Esophagus squamous epithelium (tissue), 5 donors: ENCODE measurements around the gene FERMT1. TPM values are rescaled to one million over a fixed set of nuclear protein-coding genes. Genes with fewer than 3 reads are reported as not detected.
A peak's percentile ranks its signal among the peaks of the same experiment; 100 is the strongest.

Experiments
- DNase-seq: peaks from one replicate; lab custom pipeline; 2025; lab: John Stamatoyannopoulos, UW
- H3K27ac ChIP-seq, 4 donors: fragments of 200-600 bp; sonication (generic); one replicate each; pipeline ENCODE4 v1.5.1; 2016 to 2019; ENCODE audit warnings: mild to moderate bottlenecking in 1 of 4
- H3K27me3 ChIP-seq, 4 donors: fragments of 200-600 bp; sonication (generic); 1 replicate in 3 of 4; 2 replicates in 1 of 4; pipeline versions ENCODE4 v1.5.1 to v1.6.0; 2017 to 2021; ENCODE audit warnings: antibody characterized with exemption in 1 of 4
- H3K36me3 ChIP-seq, 3 donors: fragments of 200-600 bp; sonication (generic); one replicate each; pipeline ENCODE4 v1.5.1; 2016 to 2019
- H3K4me1 ChIP-seq, 3 donors: fragments of 200-600 bp; sonication (generic); one replicate each; pipeline ENCODE4 v1.5.1; 2017 to 2019
- H3K4me3 ChIP-seq, 4 donors: fragments of 200-600 bp; sonication (generic); 1 replicate in 3 of 4; 2 replicates in 1 of 4; pipeline ENCODE4 v1.5.1; 2016 to 2019; ENCODE audit warnings: mild to moderate bottlenecking in 2 of 4, moderate library complexity in 1 of 4
- H3K9me3 ChIP-seq, 3 donors: fragments of 200-600 bp; sonication (generic); one replicate each; pipeline ENCODE4 v1.5.1; 2016 to 2019
- POLR2A ChIP-seq, 4 donors: fragments of 450-650 bp; IDR thresholded peaks; one replicate each; pipeline ENCODE4 v1.6.1; 2017; ENCODE audit warnings: antibody characterized with exemption in 4 of 4, mild to moderate bottlenecking in 4 of 4, moderate library complexity in 3 of 4
- WGBS, 2 donors: methylation state at CpG; one replicate each; pipeline ENCODE4 v1.1.5; 2018; 5-methylcytosine and 5-hydroxymethylcytosine counted together
- intact Hi-C: fragments of 100-400 bp; cut with DNase I; formaldehyde crosslinking; loops from one replicate; pipeline ENCODE4 v1.15.0; 2022
- total RNA-seq, 4 donors: library from RNA; depleted of rRNA; stranded (reverse); fragments of >200 nt; gene quantifications; one replicate each; pipeline ENCODE4 v1.1.0, GENCODE V29; 2016
- TF ChIP-seq, protein P1 (sequence below), 6 experiments: fragments of 450-650 bp in 4 of 6; fragments of 200-600 bp in 2 of 6; sonication (generic) in 2 of 6; IDR thresholded peaks; one replicate each; pipeline ENCODE4 v1.5.1; 2016 to 2019; ENCODE audit warnings: antibody characterized with exemption in 6 of 6, mild to moderate bottlenecking in 4 of 6, moderate library complexity in 4 of 6
- donor health status: DM: yes; HTN: yes; CAD: no.

The FERMT1 gene
- total RNA-seq, 4 donors from 2014 or later = 19.3 to 53.5 (median 25.8) TPM

DNA sequence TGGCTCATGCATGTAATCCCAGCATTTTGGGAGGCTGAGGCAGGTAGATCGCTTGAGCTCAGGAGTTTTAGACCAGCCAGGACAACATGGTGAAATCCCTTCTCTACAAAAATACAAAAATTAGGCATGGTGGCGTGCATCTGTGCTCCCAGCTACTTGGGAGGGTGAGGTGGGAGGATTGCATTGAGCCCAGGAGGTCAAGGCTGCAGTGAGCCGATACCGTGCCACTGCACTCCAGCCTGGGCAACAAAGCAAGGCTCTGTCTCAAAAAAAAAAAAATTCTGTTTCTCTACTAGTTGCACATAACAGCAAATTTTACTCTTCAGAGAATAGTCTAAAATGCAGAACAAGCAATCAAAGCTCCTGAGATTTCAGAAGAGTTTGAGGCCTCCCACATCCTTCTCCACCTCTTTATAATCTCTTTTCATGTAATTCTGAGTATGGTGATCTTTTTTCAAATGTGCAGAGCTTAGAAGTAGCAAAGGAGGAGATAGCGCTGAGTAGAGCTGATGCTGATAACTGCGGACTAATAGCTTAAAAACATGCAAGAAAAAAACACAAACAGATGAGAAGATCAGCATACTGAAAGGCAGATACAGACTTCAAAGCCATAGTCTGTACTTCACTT is 92.3 kb downstream of the FERMT1 start:
- H3K4me1 ChIP-seq = peaks cover 0 to 12% (median 5%) of the 10 kb centered on the region in 3 donors
- H3K4me3 ChIP-seq = no peak overlapping the region
- peak overlapping the region in 1 of 4 donors; percentile 5 for H3K27ac ChIP-seq
- intact Hi-C loops = no loop called here
- WGBS, 2 donors = 86 to 88% methylated on average over 6 of the region's 6 CpGs
- no peaks in the 10 kb centered on the region for H3K9me3 ChIP-seq
- H3K27me3 ChIP-seq = no peaks in the 10 kb centered on the region
- TF ChIP-seq, protein P1, sequence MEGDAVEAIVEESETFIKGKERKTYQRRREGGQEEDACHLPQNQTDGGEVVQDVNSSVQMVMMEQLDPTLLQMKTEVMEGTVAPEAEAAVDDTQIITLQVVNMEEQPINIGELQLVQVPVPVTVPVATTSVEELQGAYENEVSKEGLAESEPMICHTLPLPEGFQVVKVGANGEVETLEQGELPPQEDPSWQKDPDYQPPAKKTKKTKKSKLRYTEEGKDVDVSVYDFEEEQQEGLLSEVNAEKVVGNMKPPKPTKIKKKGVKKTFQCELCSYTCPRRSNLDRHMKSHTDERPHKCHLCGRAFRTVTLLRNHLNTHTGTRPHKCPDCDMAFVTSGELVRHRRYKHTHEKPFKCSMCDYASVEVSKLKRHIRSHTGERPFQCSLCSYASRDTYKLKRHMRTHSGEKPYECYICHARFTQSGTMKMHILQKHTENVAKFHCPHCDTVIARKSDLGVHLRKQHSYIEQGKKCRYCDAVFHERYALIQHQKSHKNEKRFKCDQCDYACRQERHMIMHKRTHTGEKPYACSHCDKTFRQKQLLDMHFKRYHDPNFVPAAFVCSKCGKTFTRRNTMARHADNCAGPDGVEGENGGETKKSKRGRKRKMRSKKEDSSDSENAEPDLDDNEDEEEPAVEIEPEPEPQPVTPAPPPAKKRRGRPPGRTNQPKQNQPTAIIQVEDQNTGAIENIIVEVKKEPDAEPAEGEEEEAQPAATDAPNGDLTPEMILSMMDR (IDR thresholded peaks at IDR 0.05) = no peak
- no peak for TF ChIP-seq POLR2A (IDR thresholded peaks at IDR 0.05)
- H3K36me3 ChIP-seq = peaks cover 0 to 71% (median 5%) of the 10 kb centered on the region in 3 donors
- no peak for DNase-seq

DNA sequence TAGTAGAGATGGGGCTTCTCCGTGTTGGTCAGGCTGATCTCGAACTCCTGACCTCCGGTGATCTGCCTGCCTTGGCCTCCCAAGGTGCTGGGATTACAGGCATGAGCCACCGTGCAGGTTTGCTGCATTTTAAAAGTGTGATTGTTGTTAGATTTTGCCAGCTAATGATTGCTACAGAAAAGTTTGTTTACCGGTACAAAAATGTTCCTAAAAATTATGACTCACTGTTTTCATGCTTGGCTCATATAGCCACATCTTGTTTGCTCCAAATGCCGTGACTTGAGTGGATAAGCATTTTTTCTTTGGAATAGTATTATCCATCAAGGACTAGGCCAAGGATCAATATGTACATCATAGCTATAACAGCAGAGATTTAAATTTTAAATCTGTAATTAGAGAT is 93.3 kb downstream of the FERMT1 start:
- Histone ChIP-seq H3K27ac (peak overlapping the region in 1 of 4 donors; percentile 5), H3K27me3 (no peaks in the 10 kb centered on the region), H3K4me3 (no peak overlapping the region), H3K9me3 (no peaks in the 10 kb centered on the region), H3K4me1 (peaks cover 0 to 12% (median 5%) of the 10 kb centered on the region in 3 donors), H3K36me3 (peaks cover 0 to 71% (median 4%) of the 10 kb centered on the region in 3 donors)
- no peak for TF ChIP-seq POLR2A (IDR thresholded peaks at IDR 0.05)
- TF ChIP-seq, protein P1 (IDR thresholded peaks at IDR 0.05) = no peak
- WGBS, 2 donors = 65 to 93% methylated on average over 6 of the region's 6 CpGs
- DNase-seq = no peak
- intact Hi-C loops = no loop called here

DNA sequence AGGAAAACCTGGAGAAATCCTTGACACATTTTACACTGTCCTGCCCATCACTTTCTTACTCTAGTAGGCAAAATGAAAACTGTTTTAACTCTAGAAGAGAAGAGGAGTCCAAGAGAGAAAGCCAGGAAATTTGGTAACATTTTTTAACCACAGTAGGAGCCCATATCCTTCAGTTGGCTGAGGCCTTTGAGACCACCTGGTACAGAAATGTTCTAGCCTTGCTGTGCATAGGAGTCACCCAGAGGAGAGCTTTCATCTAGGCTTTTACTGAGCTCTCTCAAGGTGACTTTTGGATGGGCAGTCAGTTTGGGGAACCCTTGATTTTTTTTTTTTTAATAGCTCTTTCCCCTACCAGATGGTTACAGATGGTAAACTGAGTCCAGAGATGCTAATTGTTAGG is 94.0 kb downstream of the FERMT1 start:
- H3K36me3 ChIP-seq = peaks cover 4 to 71% (median 6%) of the 10 kb centered on the region in 3 donors
- H3K4me1 ChIP-seq = peaks cover 0 to 7% (median 5%) of the 10 kb centered on the region in 3 donors
- H3K27me3 ChIP-seq = no peaks in the 10 kb centered on the region
- H3K27ac ChIP-seq = no peak overlapping the region
- H3K4me3 ChIP-seq = no peak overlapping the region
- no peak for TF ChIP-seq POLR2A (IDR thresholded peaks at IDR 0.05)
- H3K9me3 ChIP-seq = no peaks in the 10 kb centered on the region
- no peak for DNase-seq
- intact Hi-C loops = no loop called here

DNA sequence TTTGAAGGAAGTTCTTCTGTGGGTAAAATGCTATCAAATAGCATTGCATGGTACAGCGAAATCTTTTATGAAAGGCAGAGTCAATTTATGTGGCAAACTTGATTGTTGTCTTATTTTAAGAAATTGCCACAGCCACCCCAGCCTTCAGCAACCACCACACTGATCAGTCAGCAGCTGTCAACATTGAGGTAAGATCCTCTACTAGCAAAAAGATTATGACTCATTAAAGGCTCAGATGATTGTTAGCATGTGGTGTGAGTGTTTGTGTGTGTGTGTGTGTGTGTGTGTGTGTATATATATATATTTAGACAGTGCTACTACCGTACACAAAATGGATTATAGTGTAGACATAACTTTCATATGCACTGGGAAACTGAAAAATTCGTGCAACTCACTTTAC is 96.8 kb downstream of the FERMT1 start:
- H3K36me3 ChIP-seq = peaks cover 0 to 68% (median 6%) of the 10 kb centered on the region in 3 donors
- WGBS, 2 donors = 68 to 82% methylated on average over 3 of the region's 3 CpGs
- intact Hi-C loops = no loop called here

More for the DNA sequence above, 96.8 kb downstream of the FERMT1 start:
- H3K27ac ChIP-seq = no peak overlapping the region
- no peak for DNase-seq
- no peak overlapping the region for H3K4me3 ChIP-seq
- TF ChIP-seq, protein P1 (IDR thresholded peaks at IDR 0.05) = no peak
- no peak for TF ChIP-seq POLR2A (IDR thresholded peaks at IDR 0.05)
- peaks cover 0 to 6% (median 5%) of the 10 kb centered on the region in 3 donors for H3K4me1 ChIP-seq
- no peaks in the 10 kb centered on the region for H3K27me3 ChIP-seq
- no peaks in the 10 kb centered on the region for H3K9me3 ChIP-seq

Other genes with a start within 250 kb of the FERMT1 start
- gene CHGB, start 211.5 kb downstream of the FERMT1 start, total RNA-seq = under 1 TPM in 1 of 4 donors, not detected in 3; 0.44 TPM
- 10 to 100 TPM in 3 of 4 donors, 1 to 10 TPM in 1; 8.2 to 19.8 (median 13.8) TPM for gene TRMT6, start 172.5 kb downstream of the FERMT1 start, total RNA-seq
- gene MCM8, start 172.4 kb downstream of the FERMT1 start, total RNA-seq = 1 to 10 TPM; 2.6 to 7.2 (median 5.9) TPM
- gene CRLS1, start 116.9 kb downstream of the FERMT1 start, total RNA-seq = 10 to 100 TPM; 12.1 to 39.9 (median 23.0) TPM
- gene LRRN4, start 69.0 kb downstream of the FERMT1 start, total RNA-seq = under 1 TPM in 1 of 4 donors, not detected in 3; 0.19 TPM